Inflammatory macrophage (primary cell): Measurements from ENCODE around the gene SELENOS.
A peak's percentile ranks its signal among the peaks of the same experiment; 100 is the strongest.
"Not testable (repeated sequence)": the region's sequence is repeated elsewhere in the genome, so short reads cannot be mapped to it uniquely, and the experiment has no call there.

Source experiments
- DNase-seq, 2 donors: peaks; one replicate each; pipeline ENCODE4 v3.0.0-alpha.2; 2020 to 2022

Gene SELENOS

GRCh38 chr15:101309436-101310160 lies 32.3 kb upstream of the SELENOS start:
- no peak for DNase-seq

- no peak for DNase-seq
These were observed 31.5 kb upstream of the SELENOS start for GRCh38 chr15:101308604-101309435.

GRCh38 chr15:101307897-101308603 lies 30.8 kb upstream of the SELENOS start:
- DNase-seq, result no peak

GRCh38 chr15:101307048-101307896 lies 30.0 kb upstream of the SELENOS start:
- DNase-seq, result no peak

- no peak for DNase-seq
These were observed 29.2 kb upstream of the SELENOS start for GRCh38 chr15:101306341-101307047.

- DNase-seq, result no peak
These were observed 28.6 kb upstream of the SELENOS start for GRCh38 chr15:101305820-101306255.

- no peak for DNase-seq
These were observed 26.1 kb upstream of the SELENOS start for GRCh38 chr15:101303408-101303807.

- no peak for DNase-seq
These were observed 19.4 kb upstream of the SELENOS start for GRCh38 chr15:101296418-101297405.

- no peak for DNase-seq
These were observed 18.4 kb upstream of the SELENOS start for GRCh38 chr15:101295607-101296161.

- peak; percentile 95 to 98 for DNase-seq
These were observed 17.7 kb upstream of the SELENOS start, which contains the start of gene SNRPA1 for GRCh38 chr15:101294731-101295606. TSS of gene SNRPA1 (minus strand) at chr15:101295248. CDS start at chr15:101295178, 70 bp downstream.

GRCh38 chr15:101293122-101293521 lies 15.8 kb upstream of the SELENOS start:
- no peak for DNase-seq

- peak; percentile 47 to 75 for DNase-seq
These were observed 11.7 kb upstream of the SELENOS start for GRCh38 chr15:101288905-101289513.

- DNase-seq, result not testable (repeated sequence)
These were observed 10.1 kb upstream of the SELENOS start for GRCh38 chr15:101287342-101287741.

GRCh38 chr15:101286471-101287114 lies 9.3 kb upstream of the SELENOS start:
- no peak for DNase-seq

GRCh38 chr15:101283931-101284330 lies 6.6 kb upstream of the SELENOS start:
- DNase-seq, result no peak

GRCh38 chr15:101280007-101280406 lies 2.7 kb upstream of the SELENOS start:
- no peak for DNase-seq

- no peak for DNase-seq
These were observed 769 bp upstream of the SELENOS start for GRCh38 chr15:101277943-101278564.
